DOHH2 (cell line): ENCODE measurements around the gene GZMM.

ENCODE experiments used
- H3F3A ChIP-seq: fragments of 200-600 bp; sonication (generic), shearing (Covaris generic); 2 replicates; pipeline ENCODE4 v1.6.0; 2016; ENCODE audit warnings: antibody characterized with exemption, mild to moderate bottlenecking; ENCODE audit not compliant: control insufficient read depth, insufficient read depth
- H3K27ac ChIP-seq: fragments of 200-600 bp; sonication (generic); 2 replicates; pipeline ENCODE4 v1.5.1; 2014; ENCODE audit warnings: low read depth, mild to moderate bottlenecking, low read length, moderate library complexity
- H3K27me3 ChIP-seq: fragments of 200-600 bp; sonication (generic); 2 replicates; pipeline ENCODE4 v1.6.1; 2014; ENCODE audit warnings: mild to moderate bottlenecking, low read length, mixed read lengths; ENCODE audit not compliant: control insufficient read depth
- H3K36me3 ChIP-seq: fragments of 200-600 bp; sonication (generic); 2 replicates; pipeline ENCODE4 v1.6.1; 2014; ENCODE audit warnings: mild to moderate bottlenecking, low read length, moderate library complexity, mixed read lengths; ENCODE audit not compliant: control insufficient read depth
- H3K4me1 ChIP-seq: fragments of 200-600 bp; sonication (generic); 2 replicates; pipeline ENCODE4 v1.6.1; 2014; ENCODE audit warnings: mild to moderate bottlenecking, low read length, mixed read lengths; ENCODE audit not compliant: control insufficient read depth
- H3K4me2 ChIP-seq: fragments of 200-600 bp; sonication (generic); 2 replicates; pipeline ENCODE4 v1.6.0; 2014; ENCODE audit warnings: mild to moderate bottlenecking, low read length, moderate library complexity
- H3K4me3 ChIP-seq: fragments of 200-600 bp; sonication (generic); 2 replicates; pipeline ENCODE4 v1.5.1; 2014; ENCODE audit warnings: mild to moderate bottlenecking, low read length, mixed read lengths
- H3K79me2 ChIP-seq: fragments of 200-600 bp; sonication (generic); 2 replicates; pipeline ENCODE4 v1.6.1; 2014; ENCODE audit warnings: mild to moderate bottlenecking, low read length, mixed read lengths; ENCODE audit not compliant: control insufficient read depth
- H3K9me2 ChIP-seq: fragments of 200-600 bp; sonication (generic); replicated peaks from 2 replicates; pipeline ENCODE4 v1.6.1; 2014; ENCODE audit warnings: mild to moderate bottlenecking, low read length, mixed read lengths; ENCODE audit not compliant: control insufficient read depth
- H3K9me3 ChIP-seq: fragments of 200-600 bp; sonication (generic); 2 replicates; pipeline ENCODE4 v1.6.1; 2014; ENCODE audit warnings: antibody characterized with exemption, low read length, mixed read lengths; ENCODE audit not compliant: control insufficient read depth, insufficient read depth
- H4K20me1 ChIP-seq: fragments of 200-600 bp; sonication (generic); 2 replicates; pipeline ENCODE4 v1.6.0; 2014; ENCODE audit warnings: low read depth, mild to moderate bottlenecking, antibody characterized with exemption, low read length, moderate library complexity; ENCODE audit not compliant: control insufficient read depth, insufficient read depth
- CTCF ChIP-seq: fragments of 200-600 bp; sonication (generic); IDR thresholded peaks from one replicate; pipeline ENCODE4 v1.5.1; 2014; ENCODE audit warnings: antibody characterized with exemption, mild to moderate bottlenecking, low read depth, low read length; ENCODE audit not compliant: poor library complexity, severe bottlenecking
- EZH2phosphoT487 ChIP-seq: fragments of 200-600 bp; sonication (generic); IDR thresholded peaks from 2 replicates; pipeline ENCODE4 v1.6.1; 2017; ENCODE audit warnings: borderline replicate concordance, mild to moderate bottlenecking, antibody characterized with exemption, low read length, moderate library complexity, mixed read lengths

Gene GZMM

GRCh38 chr19:560121-560520, 16.3 kb downstream of the GZMM start:
- Histone ChIP-seq H3K9me3 (no peaks in the 10 kb centered on the region), H3K4me3 (no peak overlapping the region), H3F3A (no peaks in the 10 kb centered on the region), H3K27me3 (no peaks in the 10 kb centered on the region), H3K27ac (no peak overlapping the region), H3K36me3 (no peaks in the 10 kb centered on the region), H3K79me2 (no peaks in the 10 kb centered on the region), H3K4me2 (no peak overlapping the region), H3K9me2 (no peaks in the 10 kb centered on the region), H3K4me1 (no peaks in the 10 kb centered on the region), H4K20me1 (no peaks in the 10 kb centered on the region)
- TF ChIP-seq CTCF (no peak), EZH2phosphoT487 (no peak)

- no peaks in the 10 kb centered on the region for H3K9me2 ChIP-seq
- peaks cover 7% of the 10 kb centered on the region for H3K36me3 ChIP-seq
- H3K79me2 ChIP-seq, result peaks cover 8% of the 10 kb centered on the region
- no peaks in the 10 kb centered on the region for H4K20me1 ChIP-seq
- no peaks in the 10 kb centered on the region for H3K27me3 ChIP-seq
- H3K4me2 ChIP-seq, result no peak overlapping the region
- TF ChIP-seq CTCF, result no peak
- no peak for TF ChIP-seq EZH2phosphoT487
- peaks cover 5% of the 10 kb centered on the region; the same call in 1 of the 2 replicates for H3K4me1 ChIP-seq
- H3K27ac ChIP-seq, result no peak overlapping the region
- peaks cover 8% of the 10 kb centered on the region for H3F3A ChIP-seq
- no peak overlapping the region for H3K4me3 ChIP-seq
- no peaks in the 10 kb centered on the region for H3K9me3 ChIP-seq
Observed at GRCh38 chr19:566403-566802, 22.6 kb downstream of the GZMM start.

- Histone ChIP-seq H3K4me3 (no peak overlapping the region), H3K27ac (no peak overlapping the region), H3K4me1 (peaks cover 5% of the 10 kb centered on the region; the same call in 1 of the 2 replicates), H4K20me1 (no peaks in the 10 kb centered on the region), H3F3A (peaks cover 12% of the 10 kb centered on the region), H3K79me2 (peaks cover 8% of the 10 kb centered on the region), H3K9me2 (no peaks in the 10 kb centered on the region), H3K9me3 (no peaks in the 10 kb centered on the region), H3K27me3 (no peaks in the 10 kb centered on the region), H3K36me3 (peaks cover 11% of the 10 kb centered on the region), H3K4me2 (no peak overlapping the region)
- no peak for TF ChIP-seq EZH2phosphoT487
- TF ChIP-seq CTCF, result no peak
Observed at GRCh38 chr19:566844-567243, 23.0 kb downstream of the GZMM start.

- TF ChIP-seq EZH2phosphoT487, result no peak
- TF ChIP-seq CTCF, result no peak
- Histone ChIP-seq H3K27ac (no peak overlapping the region), H3K4me1 (peaks cover 5% of the 10 kb centered on the region; the same call in 1 of the 2 replicates), H3K9me3 (no peaks in the 10 kb centered on the region), H3K79me2 (peaks cover 8% of the 10 kb centered on the region), H3K4me3 (no peak overlapping the region), H3F3A (peaks cover 15% of the 10 kb centered on the region), H4K20me1 (no peaks in the 10 kb centered on the region), H3K27me3 (no peaks in the 10 kb centered on the region), H3K9me2 (no peaks in the 10 kb centered on the region), H3K4me2 (no peak overlapping the region), H3K36me3 (peaks cover 11% of the 10 kb centered on the region)
Observed at GRCh38 chr19:567296-567900, 23.5 kb downstream of the GZMM start.
